HT-29 (cell line): Measurements from ENCODE around the gene OR13C3. TPM values are rescaled to one million over a fixed set of nuclear protein-coding genes. Genes with fewer than 3 reads are reported as not detected.
"Not testable (repeated sequence)": the region's sequence is repeated elsewhere in the genome, so short reads cannot be mapped to it uniquely, and the experiment has no call there.

Experiments used
- DNase-seq: peaks from one replicate; pipeline ENCODE4 v3.0.0-alpha.2; 2015; ENCODE audit warnings: low spot score
- total RNA-seq: library from RNA; depleted of rRNA; stranded (reverse); fragments of >200 nt; shearing (Covaris generic); gene quantifications from 2 replicates; pipeline ENCODE4 v1.2.3, GENCODE V29; 2014; rRNA removed

OR13C3 gene
- not detected in 2 replicates for total RNA-seq

- DNase-seq: no peak
Observed at GRCh38 chr9:104536756-104537155, at the start of gene OR13C3. Gene OR13C3, minus strand, starts transcription at chr9:104536856. Its CDS starts 133 bp downstream, at chr9:104536723.

- DNase-seq: no peak
Observed at GRCh38 chr9:104580562-104580961, 43.9 kb upstream of the OR13C3 start.

GRCh38 chr9:104577263-104577662 is 40.6 kb upstream of the OR13C3 start:
- no peak for DNase-seq

GRCh38 chr9:104575456-104575855 is 38.8 kb upstream of the OR13C3 start:
- DNase-seq: no peak

GRCh38 chr9:104572612-104573011 is 36.0 kb upstream of the OR13C3 start:
- DNase-seq: no peak

- no peak for DNase-seq
Observed at GRCh38 chr9:104568868-104569267, 32.2 kb upstream of the OR13C3 start, which contains the start of gene OR13C8. Gene OR13C8, plus strand, starts transcription at chr9:104569168. Its CDS starts 0 bp downstream, at chr9:104569168.

GRCh38 chr9:104564358-104564757 is 27.7 kb upstream of the OR13C3 start:
- no peak for DNase-seq

GRCh38 chr9:104556830-104557634 is 20.4 kb upstream of the OR13C3 start:
- no peak for DNase-seq

- DNase-seq: no peak
Observed at GRCh38 chr9:104555521-104555920, 18.9 kb upstream of the OR13C3 start.

GRCh38 chr9:104553261-104553660 is 16.6 kb upstream of the OR13C3 start:
- no peak for DNase-seq

GRCh38 chr9:104544644-104545043 is 8.0 kb upstream of the OR13C3 start:
- no peak for DNase-seq

GRCh38 chr9:104539275-104539674 is 2.6 kb upstream of the OR13C3 start:
- no peak for DNase-seq

- no peak for DNase-seq
Observed at GRCh38 chr9:104527109-104527508, 9.5 kb downstream of the OR13C3 start, which contains the start of gene OR13C4. Gene OR13C4, minus strand, starts transcription at chr9:104527209. Its CDS starts 0 bp downstream, at chr9:104527209.

- not testable (repeated sequence) for DNase-seq
Observed at GRCh38 chr9:104520241-104520640, 16.4 kb downstream of the OR13C3 start.

GRCh38 chr9:104514901-104515300 is 21.8 kb downstream of the OR13C3 start:
- DNase-seq: no peak

GRCh38 chr9:104506565-104506964 is 30.1 kb downstream of the OR13C3 start:
- DNase-seq: no peak

- no peak for DNase-seq
Observed at GRCh38 chr9:104503963-104504362, 32.7 kb downstream of the OR13C3 start, which contains the start of gene OR13F1. Gene OR13F1, plus strand, starts transcription at chr9:104504263. Its CDS starts 0 bp downstream, at chr9:104504263.

- no peak for DNase-seq
Observed at GRCh38 chr9:104503440-104503839, 33.2 kb downstream of the OR13C3 start.

GRCh38 chr9:104494808-104495207 is 41.8 kb downstream of the OR13C3 start:
- no peak for DNase-seq
